Fibroblast of lung (primary cell): Measurements from ENCODE around the gene STAC. TPM values are rescaled to one million over a fixed set of nuclear protein-coding genes. Genes with fewer than 3 reads are reported as not detected.

Experiments used
- DNase-seq, 2 donors: peaks; one replicate each; pipeline versions ENCODE4 v3.0.0 to v3.0.0-alpha.2; 2010; ENCODE audit warnings: low read depth in 2 of 2
- H2AFZ ChIP-seq: 2 replicates; pipeline ENCODE4 v1.5.1; 2012; ENCODE audit warnings: low read length, control low read depth, inconsistent platforms
- H3K27ac ChIP-seq: 2 replicates; pipeline ENCODE4 v1.5.1; 2011; ENCODE audit warnings: low read length, control low read depth; ENCODE audit not compliant: insufficient read depth
- H3K27me3 ChIP-seq: 2 replicates; pipeline ENCODE4 v1.5.1; 2011; ENCODE audit warnings: mild to moderate bottlenecking, low read length; ENCODE audit not compliant: control insufficient read depth, insufficient read depth
- H3K36me3 ChIP-seq: 2 replicates; pipeline ENCODE4 v1.5.1; 2011; ENCODE audit warnings: low read length; ENCODE audit not compliant: control insufficient read depth, insufficient read depth
- H3K4me1 ChIP-seq: 2 replicates; pipeline ENCODE4 v1.5.1; 2011; ENCODE audit warnings: low read length; ENCODE audit not compliant: control insufficient read depth, insufficient read depth; ENCODE audit errors: extremely low read depth
- H3K4me2 ChIP-seq: 2 replicates; pipeline ENCODE4 v1.5.1; 2011; ENCODE audit warnings: low read length, control low read depth; ENCODE audit not compliant: insufficient read depth; ENCODE audit errors: extremely low read depth
- H3K4me3 ChIP-seq, 4 experiments: fragments of 200-600 bp in 1 of 4; sonication (generic) in 1 of 4; replicated peaks in 1 of 4; 2 replicates each; pipeline ENCODE4 v1.5.1; 2011 to 2016; ENCODE audit warnings: low read length in 4 of 4, low read depth in 3 of 4, mild to moderate bottlenecking in 3 of 4, control low read depth in 2 of 4, inconsistent platforms in 1 of 4, mixed read lengths in 1 of 4; ENCODE audit not compliant: insufficient read depth in 1 of 4; ENCODE audit errors: control extremely low read depth in 1 of 4
- H3K79me2 ChIP-seq: 2 replicates; pipeline ENCODE4 v1.5.1; 2012; ENCODE audit warnings: mild to moderate bottlenecking, low read length, inconsistent platforms; ENCODE audit not compliant: control insufficient read depth, insufficient read depth
- H3K9ac ChIP-seq: 2 replicates; pipeline ENCODE4 v1.5.1; 2011; ENCODE audit warnings: mild to moderate bottlenecking, low read length, control low read depth; ENCODE audit not compliant: insufficient read depth
- H3K9me3 ChIP-seq: 2 replicates; pipeline ENCODE4 v1.5.1; 2012; ENCODE audit warnings: low read depth, low read length; ENCODE audit not compliant: control insufficient read depth, insufficient read depth
- H4K20me1 ChIP-seq: 2 replicates; pipeline ENCODE4 v1.5.1; 2011; ENCODE audit warnings: low read length; ENCODE audit not compliant: control insufficient read depth, insufficient read depth; ENCODE audit errors: extremely low read depth
- EZH2 ChIP-seq: IDR thresholded peaks from 2 replicates; pipeline ENCODE4 v1.5.1; 2012; ENCODE audit warnings: low read length, control low read depth, mild to moderate bottlenecking; ENCODE audit errors: missing control alignments
- polyA plus RNA-seq, 2 donors: library from polyadenylated mRNA; depleted of rRNA in 1 of 2; stranded (reverse) in 1 of 2; unstranded in 1 of 2; fragments of >200 nt; gene quantifications; 2 replicates each; pipeline ENCODE4 v1.2.1, GENCODE V29; 2011 to 2012; ENCODE audit warnings: missing spikeins in 1 of 2
- total RNA-seq: library from RNA; depleted of rRNA; stranded (reverse); fragments of >200 nt; gene quantifications from 2 replicates; pipeline ENCODE4 v1.2.1, GENCODE V29; 2014
- TF ChIP-seq, protein P1 (sequence below), 2 donors: IDR thresholded peaks in 1 of 2; conservative IDR thresholded peaks in 1 of 2; 1 replicate in 1 of 2; 2 replicates in 1 of 2; pipeline ENCODE4 v1.5.1; 2011 to 2012; ENCODE audit warnings: low read length in 2 of 2, control low read depth in 1 of 2, inconsistent platforms in 1 of 2, low read depth in 1 of 2, mild to moderate bottlenecking in 1 of 2

STAC gene
- total and polyA plus RNA-seq, 2 donors (not counting 1 experiment from before 2014, with no cell fraction given): 6.8 to 7.4 TPM

DNA sequence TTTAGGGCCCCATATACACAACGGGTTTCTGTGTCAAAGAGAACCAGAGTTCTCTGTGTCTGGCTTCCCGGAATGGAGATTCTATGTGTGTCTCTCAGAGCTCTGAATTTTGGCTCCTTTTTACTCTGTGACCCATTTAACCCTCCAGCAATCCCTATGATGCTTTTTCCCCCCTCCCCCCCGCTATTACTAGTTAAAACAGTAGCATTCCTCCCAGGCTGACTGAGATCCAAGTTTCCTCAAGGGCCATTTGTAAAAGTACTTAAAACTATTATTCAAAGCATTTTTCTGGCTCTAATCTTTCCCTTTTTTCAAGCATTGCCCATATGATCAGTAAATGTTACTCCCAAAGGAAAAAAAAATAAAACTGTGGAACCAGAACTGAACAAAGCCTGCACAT is 6.6 kb upstream of the STAC start:
- Histone ChIP-seq H3K4me3 (no peak overlapping the region), H3K27me3 (no peaks in the 10 kb centered on the region), H2AFZ (no peak overlapping the region), H4K20me1 (no peaks in the 10 kb centered on the region), H3K9ac (no peak overlapping the region), H3K4me2 (no peak overlapping the region), H3K4me1 (peaks cover 9% of the 10 kb centered on the region), H3K9me3 (no peaks in the 10 kb centered on the region), H3K79me2 (no peaks in the 10 kb centered on the region), H3K36me3 (no peaks in the 10 kb centered on the region), H3K27ac (no peak overlapping the region)
- TF ChIP-seq EZH2: no peak
- TF ChIP-seq, protein P1, sequence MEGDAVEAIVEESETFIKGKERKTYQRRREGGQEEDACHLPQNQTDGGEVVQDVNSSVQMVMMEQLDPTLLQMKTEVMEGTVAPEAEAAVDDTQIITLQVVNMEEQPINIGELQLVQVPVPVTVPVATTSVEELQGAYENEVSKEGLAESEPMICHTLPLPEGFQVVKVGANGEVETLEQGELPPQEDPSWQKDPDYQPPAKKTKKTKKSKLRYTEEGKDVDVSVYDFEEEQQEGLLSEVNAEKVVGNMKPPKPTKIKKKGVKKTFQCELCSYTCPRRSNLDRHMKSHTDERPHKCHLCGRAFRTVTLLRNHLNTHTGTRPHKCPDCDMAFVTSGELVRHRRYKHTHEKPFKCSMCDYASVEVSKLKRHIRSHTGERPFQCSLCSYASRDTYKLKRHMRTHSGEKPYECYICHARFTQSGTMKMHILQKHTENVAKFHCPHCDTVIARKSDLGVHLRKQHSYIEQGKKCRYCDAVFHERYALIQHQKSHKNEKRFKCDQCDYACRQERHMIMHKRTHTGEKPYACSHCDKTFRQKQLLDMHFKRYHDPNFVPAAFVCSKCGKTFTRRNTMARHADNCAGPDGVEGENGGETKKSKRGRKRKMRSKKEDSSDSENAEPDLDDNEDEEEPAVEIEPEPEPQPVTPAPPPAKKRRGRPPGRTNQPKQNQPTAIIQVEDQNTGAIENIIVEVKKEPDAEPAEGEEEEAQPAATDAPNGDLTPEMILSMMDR (conservative IDR thresholded peaks at IDR 0.05 in 1 of 2, IDR thresholded peaks at IDR 0.05 in 1 of 2; ENCODE audit: low read depth in 1 of 2, low read length in 2 of 2): no peak
- DNase-seq: peak in 1 of 2 donors; percentile 77

DNA sequence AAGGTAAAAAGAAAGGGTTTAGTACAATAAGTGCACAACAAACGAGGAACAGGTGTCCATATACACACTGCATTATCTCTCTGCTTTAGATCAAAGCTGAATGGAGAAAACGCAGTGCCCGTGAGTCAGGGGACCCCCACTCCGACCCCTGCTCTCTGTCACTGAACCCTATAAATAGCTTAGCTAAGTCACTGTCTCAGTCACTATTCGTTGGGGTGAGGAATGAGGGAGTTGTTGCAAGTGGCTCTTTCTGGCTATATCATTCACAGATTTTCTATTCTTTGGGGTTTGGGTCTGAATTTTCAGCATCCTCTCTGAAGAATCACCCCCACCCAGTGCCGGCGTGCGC is 458 bp upstream of the STAC start:
- H3K9me3 ChIP-seq: no peaks in the 10 kb centered on the region
- TF ChIP-seq, protein P1 (conservative IDR thresholded peaks at IDR 0.05 in 1 of 2, IDR thresholded peaks at IDR 0.05 in 1 of 2; ENCODE audit: low read depth in 1 of 2, low read length in 2 of 2): no peak
- no peak for TF ChIP-seq EZH2
- H3K36me3 ChIP-seq: no peaks in the 10 kb centered on the region
- peak overlapping the region; percentile 41 for H3K9ac ChIP-seq
- peak overlapping the region; percentile 4 to 69 (median 59) for H3K4me3 ChIP-seq
- H4K20me1 ChIP-seq: no peaks in the 10 kb centered on the region
- H3K27ac ChIP-seq: no peak overlapping the region
- DNase-seq: no peak
- peak overlapping the region; percentile 27 for H2AFZ ChIP-seq
- H3K4me2 ChIP-seq: peak overlapping the region; percentile 49
- no peaks in the 10 kb centered on the region for H3K4me1 ChIP-seq
- H3K79me2 ChIP-seq: no peaks in the 10 kb centered on the region
- no peaks in the 10 kb centered on the region for H3K27me3 ChIP-seq

DNA sequence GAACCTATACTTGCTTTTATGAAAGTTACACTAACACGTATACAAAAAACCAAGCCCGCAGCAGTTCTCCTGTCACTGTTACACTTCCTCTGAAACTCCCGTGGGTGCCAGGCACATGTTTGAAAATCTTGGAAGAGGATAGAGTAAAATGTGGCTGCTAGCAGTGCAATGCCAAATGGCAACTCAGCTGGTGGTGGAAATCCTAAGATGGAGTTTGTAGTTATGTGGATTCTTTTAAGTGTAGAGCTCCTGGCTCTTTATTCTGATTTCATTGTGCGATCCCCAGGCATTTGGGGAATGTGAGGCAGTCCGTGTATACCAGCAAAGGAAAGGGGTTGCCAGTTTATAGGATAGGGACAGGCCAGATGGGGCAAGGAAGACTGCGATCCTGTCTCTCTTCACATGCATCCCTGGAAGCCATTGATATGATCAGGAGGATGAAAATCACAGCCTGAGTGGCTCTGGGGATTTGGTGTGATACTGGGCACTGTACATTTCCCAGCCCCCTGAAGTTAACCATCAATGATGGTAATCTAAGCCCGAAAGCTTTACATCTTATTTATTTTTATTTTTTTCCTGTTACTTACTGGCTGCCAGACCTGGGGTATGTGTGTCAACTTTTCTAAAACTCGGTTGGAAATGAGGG is 1.1 kb downstream of the STAC start:
- Histone ChIP-seq H3K4me3 (peak overlapping the region; percentile 30 to 69 (median 59)), H3K27me3 (no peaks in the 10 kb centered on the region), H3K4me2 (peak overlapping the region; percentile 78), H3K27ac (no peak overlapping the region), H3K9ac (no peak overlapping the region), H3K36me3 (no peaks in the 10 kb centered on the region), H4K20me1 (no peaks in the 10 kb centered on the region), H3K4me1 (no peaks in the 10 kb centered on the region), H2AFZ (peak overlapping the region; percentile 84), H3K9me3 (no peaks in the 10 kb centered on the region), H3K79me2 (no peaks in the 10 kb centered on the region)
- TF ChIP-seq EZH2: no peak
- TF ChIP-seq, protein P1 (conservative IDR thresholded peaks at IDR 0.05 in 1 of 2, IDR thresholded peaks at IDR 0.05 in 1 of 2; ENCODE audit: low read depth in 1 of 2, low read length in 2 of 2): no peak
- peak in 1 of 2 donors; percentile 26 for DNase-seq
